SU-DHL-6 (cell line): ENCODE data around the gene TCEANC.

Experiments used
- H2AFZ ChIP-seq: fragments of 200-600 bp; sonication (generic); 2 replicates; pipeline ENCODE4 v1.6.1; 2014; ENCODE audit warnings: low read depth, mild to moderate bottlenecking, moderate library complexity, mixed read lengths, antibody characterized with exemption, low read length; ENCODE audit not compliant: severe bottlenecking
- H3F3A ChIP-seq: fragments of 200-600 bp; shearing (Covaris generic); 2 replicates; pipeline ENCODE4 v1.6.0; 2016; ENCODE audit warnings: antibody characterized with exemption, mild to moderate bottlenecking; ENCODE audit not compliant: insufficient read depth
- H3K27ac ChIP-seq: fragments of 200-600 bp; sonication (generic); 2 replicates; pipeline ENCODE4 v1.5.1; 2016; ENCODE audit warnings: low read depth, mild to moderate bottlenecking, low read length, moderate library complexity, mixed read lengths
- H3K27me3 ChIP-seq: fragments of 200-600 bp; sonication (generic), shearing (Covaris generic); 2 replicates; pipeline ENCODE4 v1.6.0; 2014; ENCODE audit warnings: mild to moderate bottlenecking, low read length
- H3K36me3 ChIP-seq: fragments of 200-600 bp; sonication (generic); 2 replicates; pipeline ENCODE4 v1.6.1; 2014; ENCODE audit warnings: mild to moderate bottlenecking, low read length, mixed read lengths
- H3K4me2 ChIP-seq: fragments of 300-600, 200-600 bp; shearing (Covaris generic), sonication (generic); 2 replicates; pipeline ENCODE4 v1.6.0; 2014; ENCODE audit warnings: low read length, low read depth, mild to moderate bottlenecking; ENCODE audit not compliant: poor library complexity, severe bottlenecking
- H3K4me3 ChIP-seq: fragments of 200-600 bp; sonication (generic); 2 replicates; pipeline ENCODE4 v1.5.1; 2014; ENCODE audit warnings: antibody characterized with exemption, low read length, mild to moderate bottlenecking, mixed read lengths; ENCODE audit not compliant: insufficient read depth, poor library complexity, severe bottlenecking
- H3K79me2 ChIP-seq: fragments of 200-600 bp; sonication (generic); 2 replicates; pipeline ENCODE4 v1.6.1; 2014; ENCODE audit warnings: mild to moderate bottlenecking, low read length, moderate library complexity; ENCODE audit not compliant: insufficient read depth
- H3K9ac ChIP-seq: fragments of 200-600 bp; sonication (generic); 2 replicates; pipeline ENCODE4 v1.7.0; 2014; ENCODE audit warnings: mild to moderate bottlenecking, low read length
- H3K9me2 ChIP-seq: fragments of 200-600 bp; sonication (generic); replicated peaks from 2 replicates; pipeline ENCODE4 v1.6.1; 2014; ENCODE audit warnings: low read length; ENCODE audit not compliant: insufficient read depth
- H3K9me3 ChIP-seq: fragments of 200-600 bp; sonication (generic); 2 replicates; pipeline ENCODE4 v1.6.1; 2014; ENCODE audit warnings: low read length, mixed read lengths; ENCODE audit not compliant: insufficient read depth
- H4K20me1 ChIP-seq: fragments of 200-600 bp; sonication (generic); 2 replicates; pipeline ENCODE4 v1.6.1; 2014; ENCODE audit warnings: low read depth, mild to moderate bottlenecking, antibody characterized with exemption, low read length, moderate library complexity, mixed read lengths
- EZH2phosphoT487 ChIP-seq: fragments of 200-600 bp; sonication (generic), shearing (Covaris generic); conservative IDR thresholded peaks from 2 replicates; pipeline ENCODE4 v1.6.1; 2018; ENCODE audit warnings: mild to moderate bottlenecking, antibody characterized with exemption, low read length, moderate library complexity, mixed read lengths
- TF ChIP-seq, protein P1 (sequence below): fragments of 200-600 bp; sonication (generic); IDR thresholded peaks from one replicate; pipeline ENCODE4 v1.5.1; 2017; ENCODE audit warnings: antibody characterized with exemption, mild to moderate bottlenecking, low read length, moderate library complexity; ENCODE audit not compliant: insufficient read depth, poor library complexity, severe bottlenecking

TCEANC gene

GRCh38 chrX:13652850-13653693 is at the start of gene TCEANC:
TSS of gene TCEANC (plus strand) at chrX:13653141. CDS start at chrX:13662509, 9,368 bp downstream.
- Histone ChIP-seq H2AFZ (peak within 1 kb of the TSS; percentile 21), H4K20me1 (no peaks in the 10 kb centered on the region)

GRCh38 chrX:13605611-13606010 is 47.3 kb upstream of the TCEANC start:
- TF ChIP-seq, protein P1, sequence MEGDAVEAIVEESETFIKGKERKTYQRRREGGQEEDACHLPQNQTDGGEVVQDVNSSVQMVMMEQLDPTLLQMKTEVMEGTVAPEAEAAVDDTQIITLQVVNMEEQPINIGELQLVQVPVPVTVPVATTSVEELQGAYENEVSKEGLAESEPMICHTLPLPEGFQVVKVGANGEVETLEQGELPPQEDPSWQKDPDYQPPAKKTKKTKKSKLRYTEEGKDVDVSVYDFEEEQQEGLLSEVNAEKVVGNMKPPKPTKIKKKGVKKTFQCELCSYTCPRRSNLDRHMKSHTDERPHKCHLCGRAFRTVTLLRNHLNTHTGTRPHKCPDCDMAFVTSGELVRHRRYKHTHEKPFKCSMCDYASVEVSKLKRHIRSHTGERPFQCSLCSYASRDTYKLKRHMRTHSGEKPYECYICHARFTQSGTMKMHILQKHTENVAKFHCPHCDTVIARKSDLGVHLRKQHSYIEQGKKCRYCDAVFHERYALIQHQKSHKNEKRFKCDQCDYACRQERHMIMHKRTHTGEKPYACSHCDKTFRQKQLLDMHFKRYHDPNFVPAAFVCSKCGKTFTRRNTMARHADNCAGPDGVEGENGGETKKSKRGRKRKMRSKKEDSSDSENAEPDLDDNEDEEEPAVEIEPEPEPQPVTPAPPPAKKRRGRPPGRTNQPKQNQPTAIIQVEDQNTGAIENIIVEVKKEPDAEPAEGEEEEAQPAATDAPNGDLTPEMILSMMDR: no peak
- no peak for TF ChIP-seq EZH2phosphoT487
- H3K4me3 ChIP-seq: no peak overlapping the region
- no peak overlapping the region for H3K4me2 ChIP-seq
- no peak overlapping the region for H3K27ac ChIP-seq
- H2AFZ ChIP-seq: no peak overlapping the region
- H3F3A ChIP-seq: no peaks in the 10 kb centered on the region
- H3K27me3 ChIP-seq: no peaks in the 10 kb centered on the region
- no peaks in the 10 kb centered on the region for H3K79me2 ChIP-seq
- H4K20me1 ChIP-seq: no peaks in the 10 kb centered on the region
- no peak overlapping the region for H3K9ac ChIP-seq
- H3K9me3 ChIP-seq: no peaks in the 10 kb centered on the region
- H3K36me3 ChIP-seq: no peaks in the 10 kb centered on the region
- H3K9me2 ChIP-seq: no peaks in the 10 kb centered on the region

More at GRCh38 chrX:13652850-13653693, at the start of gene TCEANC:
- H3K9me2 ChIP-seq: no peaks in the 10 kb centered on the region
- no peaks in the 10 kb centered on the region for H3K36me3 ChIP-seq
- no peaks in the 10 kb centered on the region for H3F3A ChIP-seq
- H3K9ac ChIP-seq: peak within 1 kb of the TSS; percentile 61
- peak within 1 kb of the TSS; percentile 52 for H3K4me3 ChIP-seq
- TF ChIP-seq EZH2phosphoT487: no peak
- TF ChIP-seq, protein P1: no peak
- no peaks in the 10 kb centered on the region for H3K27me3 ChIP-seq
- peaks cover 13% of the 10 kb centered on the region; the same call in 1 of the 2 replicates for H3K79me2 ChIP-seq
- peak within 1 kb of the TSS; percentile 77 for H3K27ac ChIP-seq
- H3K4me2 ChIP-seq: peak within 1 kb of the TSS; percentile 85
- H3K9me3 ChIP-seq: no peaks in the 10 kb centered on the region

- H3K36me3 ChIP-seq: no peaks in the 10 kb centered on the region
- no peaks in the 10 kb centered on the region for H3K9me2 ChIP-seq
- TF ChIP-seq EZH2phosphoT487: no peak
- TF ChIP-seq, protein P1: no peak
- H4K20me1 ChIP-seq: no peaks in the 10 kb centered on the region
- no peak overlapping the region for H3K4me3 ChIP-seq
- H2AFZ ChIP-seq: no peak overlapping the region
- H3K27ac ChIP-seq: no peak overlapping the region
- no peaks in the 10 kb centered on the region for H3K9me3 ChIP-seq
- no peaks in the 10 kb centered on the region for H3F3A ChIP-seq
- H3K4me2 ChIP-seq: no peak overlapping the region
- H3K79me2 ChIP-seq: no peaks in the 10 kb centered on the region
- H3K9ac ChIP-seq: no peak overlapping the region
- no peaks in the 10 kb centered on the region for H3K27me3 ChIP-seq
These were observed 45.5 kb upstream of the TCEANC start for GRCh38 chrX:13607331-13607995.
